Loucy (cell line): Measurements from ENCODE around the gene SMG7.

Source experiments
- H2AFZ ChIP-seq: fragments of 200-600 bp; sonication (generic); 2 replicates; pipeline ENCODE4 v1.6.0; 2016; ENCODE audit warnings: antibody characterized with exemption, mild to moderate bottlenecking, low read length, moderate library complexity
- H3F3A ChIP-seq: fragments of 200-600 bp; 2 replicates; pipeline ENCODE4 v1.6.0; 2016; ENCODE audit warnings: antibody characterized with exemption, low read depth, mild to moderate bottlenecking
- H3K27me3 ChIP-seq: fragments of 200-600 bp; sonication (generic); 2 replicates; pipeline ENCODE4 v1.6.1; 2014; ENCODE audit warnings: low read length, mild to moderate bottlenecking; ENCODE audit not compliant: insufficient read depth, poor library complexity, severe bottlenecking
- H3K36me3 ChIP-seq: fragments of 200-600 bp; sonication (generic); 2 replicates; pipeline ENCODE4 v1.6.1; 2016; ENCODE audit warnings: low read length; ENCODE audit not compliant: insufficient read depth
- H3K4me1 ChIP-seq: fragments of 200-600 bp; sonication (generic); 2 replicates; pipeline ENCODE4 v1.5.1; 2014; ENCODE audit warnings: low read length, mild to moderate bottlenecking; ENCODE audit not compliant: insufficient read depth, poor library complexity, severe bottlenecking
- H3K4me2 ChIP-seq: fragments of 200-600 bp; sonication (generic); 2 replicates; pipeline ENCODE4 v1.6.0; 2014; ENCODE audit warnings: antibody characterized with exemption, low read length, low read depth, mild to moderate bottlenecking; ENCODE audit not compliant: poor library complexity, severe bottlenecking
- H3K4me3 ChIP-seq: fragments of 200-600 bp; sonication (generic); 2 replicates; pipeline ENCODE4 v1.5.1; 2014; ENCODE audit warnings: low read length, mild to moderate bottlenecking, mixed read lengths; ENCODE audit not compliant: poor library complexity, severe bottlenecking
- H3K79me2 ChIP-seq: fragments of 200-600 bp; sonication (generic); 2 replicates; pipeline ENCODE4 v1.6.1; 2014; ENCODE audit warnings: low read length; ENCODE audit not compliant: insufficient read depth
- H3K9ac ChIP-seq: fragments of 200-600 bp; sonication (generic); 2 replicates; pipeline ENCODE4 v1.6.0; 2014; ENCODE audit warnings: mild to moderate bottlenecking, low read depth, low read length, moderate library complexity; ENCODE audit not compliant: poor library complexity, severe bottlenecking
- H3K9me2 ChIP-seq: fragments of 200-600 bp; sonication (generic); replicated peaks from 2 replicates; pipeline ENCODE4 v1.6.1; 2016; ENCODE audit warnings: low read depth, low read length, mixed read lengths
- H3K9me3 ChIP-seq: fragments of 200-600 bp; sonication (generic); 2 replicates; pipeline ENCODE4 v1.6.1; 2014; ENCODE audit warnings: mild to moderate bottlenecking, antibody characterized with exemption, low read length, low read depth; ENCODE audit not compliant: insufficient read depth
- H4K20me1 ChIP-seq: fragments of 200-600 bp; sonication (generic); 2 replicates; pipeline ENCODE4 v1.6.0; 2014; ENCODE audit warnings: antibody characterized with exemption, low read length, mild to moderate bottlenecking; ENCODE audit not compliant: insufficient read depth, poor library complexity, severe bottlenecking
- CTCF ChIP-seq: fragments of 200-600 bp; sonication (generic); conservative IDR thresholded peaks from 2 replicates; pipeline ENCODE4 v1.5.1; 2014; ENCODE audit warnings: mild to moderate bottlenecking, antibody characterized with exemption, low read length
- EZH2phosphoT487 ChIP-seq: fragments of 200-600 bp; IDR thresholded peaks from 2 replicates; pipeline ENCODE4 v1.6.1; 2018; ENCODE audit warnings: antibody characterized with exemption, mild to moderate bottlenecking, moderate library complexity, borderline replicate concordance

The SMG7 gene

GRCh38 chr1:183480971-183481441 lies 8.7 kb downstream of the SMG7 start:
- Histone ChIP-seq H3K36me3 (no peaks in the 10 kb centered on the region), H3K4me2 (peak overlapping the region; percentile 91)

GRCh38 chr1:183483224-183483623 lies 10.9 kb downstream of the SMG7 start:
- H3K9me3 ChIP-seq: no peaks in the 10 kb centered on the region
- no peaks in the 10 kb centered on the region for H3K36me3 ChIP-seq
- H3K4me3 ChIP-seq: peak overlapping the region; percentile 12
- peaks cover 92% of the 10 kb centered on the region for H4K20me1 ChIP-seq
- H3K9me2 ChIP-seq: no peaks in the 10 kb centered on the region
- no peak overlapping the region for H2AFZ ChIP-seq
- H3F3A ChIP-seq: peaks cover 6% of the 10 kb centered on the region; the same call in 1 of the 2 replicates
- H3K4me2 ChIP-seq: peak overlapping the region; percentile 91
- peaks cover 57% of the 10 kb centered on the region for H3K4me1 ChIP-seq
- TF ChIP-seq CTCF (no peak), EZH2phosphoT487 (no peak)
- no peak overlapping the region for H3K9ac ChIP-seq
- no peaks in the 10 kb centered on the region for H3K27me3 ChIP-seq
- H3K79me2 ChIP-seq: peaks cover 99% of the 10 kb centered on the region

More at GRCh38 chr1:183480971-183481441, 8.7 kb downstream of the SMG7 start:
- Histone ChIP-seq H4K20me1 (peaks cover 90% of the 10 kb centered on the region), H3K4me1 (peaks cover 74% of the 10 kb centered on the region), H3K4me3 (peak overlapping the region; percentile 78), H3K9me3 (no peaks in the 10 kb centered on the region), H3K79me2 (peaks cover 99% of the 10 kb centered on the region), H3K27me3 (no peaks in the 10 kb centered on the region), H3K9me2 (no peaks in the 10 kb centered on the region), H2AFZ (no peak overlapping the region), H3F3A (peaks cover 11% of the 10 kb centered on the region; the same call in 1 of the 2 replicates), H3K9ac (peak overlapping the region; percentile 71)
- TF ChIP-seq CTCF (no peak), EZH2phosphoT487 (no peak)

- no peak overlapping the region for H2AFZ ChIP-seq
- H4K20me1 ChIP-seq: peaks cover 93% of the 10 kb centered on the region
- H3K27me3 ChIP-seq: no peaks in the 10 kb centered on the region
- no peak overlapping the region for H3K9ac ChIP-seq
- no peaks in the 10 kb centered on the region for H3K36me3 ChIP-seq
- no peaks in the 10 kb centered on the region for H3K9me2 ChIP-seq
- H3K4me1 ChIP-seq: peaks cover 52% of the 10 kb centered on the region
- no peaks in the 10 kb centered on the region for H3K9me3 ChIP-seq
- TF ChIP-seq EZH2phosphoT487 (no peak), CTCF (no peak)
- H3K4me3 ChIP-seq: no peak overlapping the region
- H3K79me2 ChIP-seq: peaks cover 99% of the 10 kb centered on the region
- no peak overlapping the region for H3K4me2 ChIP-seq
- no peaks in the 10 kb centered on the region for H3F3A ChIP-seq
Measured at GRCh38 chr1:183484254-183484653, 12.0 kb downstream of the SMG7 start.
